Smooth muscle cell (in vitro differentiated cells): ENCODE measurements around the gene PNPLA1. TPM values are rescaled to one million over a fixed set of nuclear protein-coding genes. Genes with fewer than 3 reads are reported as not detected.
"Not testable (repeated sequence)": the region's sequence is repeated elsewhere in the genome, so short reads cannot be mapped to it uniquely, and the experiment has no call there.

Source experiments
- DNase-seq: peaks from one replicate; lab custom pipeline; 2025; ENCODE audit not compliant: unreplicated experiment; lab: John Stamatoyannopoulos, UW
- H2AFZ ChIP-seq: fragments of 200-600 bp; sonication (generic); 2 replicates; pipeline ENCODE4 v1.6.0; 2016; ENCODE audit warnings: antibody characterized with exemption, low read depth, mild to moderate bottlenecking
- H3F3A ChIP-seq: fragments of 200-600 bp; sonication (generic); 2 replicates; pipeline ENCODE4 v1.6.0; 2017; ENCODE audit warnings: antibody characterized with exemption, low read depth
- H3K27ac ChIP-seq: fragments of 200-600 bp; sonication (generic); 2 replicates; pipeline ENCODE4 v1.5.1; 2016; ENCODE audit warnings: low read depth, mild to moderate bottlenecking
- H3K27me3 ChIP-seq: fragments of 200-600 bp; sonication (generic); 2 replicates; pipeline ENCODE4 v1.6.1; 2016; ENCODE audit warnings: low read depth, mild to moderate bottlenecking
- H3K36me3 ChIP-seq: fragments of 200-600 bp; sonication (generic); 2 replicates; pipeline ENCODE4 v1.5.1; 2016; ENCODE audit warnings: low read depth
- H3K4me1 ChIP-seq: fragments of 200-600 bp; sonication (generic); 2 replicates; pipeline ENCODE4 v1.5.1; 2016; ENCODE audit warnings: low read depth
- H3K4me2 ChIP-seq: fragments of 200-600 bp; sonication (generic); 2 replicates; pipeline ENCODE4 v1.6.0; 2016; ENCODE audit warnings: mild to moderate bottlenecking
- H3K4me3 ChIP-seq: fragments of 200-600 bp; sonication (generic); 2 replicates; pipeline ENCODE4 v1.5.1; 2016; ENCODE audit warnings: mild to moderate bottlenecking
- H3K79me2 ChIP-seq: fragments of 200-600 bp; sonication (generic); 2 replicates; pipeline ENCODE4 v1.6.0; 2016; ENCODE audit warnings: low read depth, mild to moderate bottlenecking
- H3K9ac ChIP-seq: fragments of 200-600 bp; sonication (generic); 2 replicates; pipeline ENCODE4 v1.6.0; 2016; ENCODE audit warnings: low read depth
- H3K9me3 ChIP-seq: fragments of 200-600 bp; sonication (generic); replicated peaks from 2 replicates; pipeline ENCODE4 v1.5.1; 2016; ENCODE audit warnings: low read depth
- H4K20me1 ChIP-seq: fragments of 200-600 bp; sonication (generic); 2 replicates; pipeline ENCODE4 v1.6.0; 2016; ENCODE audit warnings: low read depth
- CTCF ChIP-seq: fragments of 200-600 bp; sonication (generic); IDR thresholded peaks from 2 replicates; pipeline ENCODE4 v1.5.1; 2017; ENCODE audit warnings: borderline replicate concordance, mild to moderate bottlenecking, antibody characterized with exemption; ENCODE audit not compliant: insufficient read depth, poor library complexity, severe bottlenecking
- WGBS: methylation state at CpG from one replicate; pipeline ENCODE4 v1.1.7; 2016; ENCODE audit warnings: low lambda C conversion rate; 5-methylcytosine and 5-hydroxymethylcytosine counted together
- polyA plus RNA-seq: library from polyadenylated mRNA; unstranded; fragments of >200 nt; fragmentation: Nextera tagmentation; extraction: Ambion mirVana; gene quantifications from 2 replicates; pipeline ENCODE4 v1.2.1, GENCODE V29; 2016
- total RNA-seq: library from RNA; depleted of rRNA; stranded (reverse); fragments of >200 nt; gene quantifications from 2 replicates; pipeline ENCODE4 v1.2.3, GENCODE V29; 2014

PNPLA1 gene
- total and polyA plus RNA-seq, 2 experiments from 2014 or later: not detected

GRCh38 chr6:36336208-36336710, 66.4 kb downstream of the PNPLA1 start:
- no peaks in the 10 kb centered on the region for H3K27me3 ChIP-seq
- no peak overlapping the region for H3K27ac ChIP-seq
- peaks cover 7% of the 10 kb centered on the region for H3F3A ChIP-seq
- no peaks in the 10 kb centered on the region for H3K79me2 ChIP-seq
- H3K9me3 ChIP-seq: no peaks in the 10 kb centered on the region
- 88% methylated on average over 5 of the region's 5 CpGs for WGBS
- TF ChIP-seq CTCF: no peak
- H4K20me1 ChIP-seq: no peaks in the 10 kb centered on the region
- H3K36me3 ChIP-seq: no peaks in the 10 kb centered on the region
- peak overlapping the region; percentile 30 for H3K4me3 ChIP-seq
- DNase-seq: no peak
- H3K9ac ChIP-seq: no peak overlapping the region
- H3K4me2 ChIP-seq: no peak overlapping the region
- no peak overlapping the region for H2AFZ ChIP-seq
- H3K4me1 ChIP-seq: peaks cover 6% of the 10 kb centered on the region

- H3K27me3 ChIP-seq: no peaks in the 10 kb centered on the region
- H2AFZ ChIP-seq: no peak within 1 kb of the TSS
- H3K9ac ChIP-seq: no peak within 1 kb of the TSS
- TF ChIP-seq CTCF: no peak
- whole genome bisulfite sequencing: 91% methylated on average over 3 of the region's 3 CpGs
- H3K27ac ChIP-seq: no peak within 1 kb of the TSS
- H3K4me1 ChIP-seq: peaks cover 6% of the 10 kb centered on the region
- H3K4me2 ChIP-seq: no peak within 1 kb of the TSS
- H3K36me3 ChIP-seq: no peaks in the 10 kb centered on the region
- H3K4me3 ChIP-seq: peak within 1 kb of the TSS; percentile 30
- H3F3A ChIP-seq: peaks cover 7% of the 10 kb centered on the region
- DNase-seq: no peak
- H3K79me2 ChIP-seq: no peaks in the 10 kb centered on the region
- no peaks in the 10 kb centered on the region for H3K9me3 ChIP-seq
- no peaks in the 10 kb centered on the region for H4K20me1 ChIP-seq
Measured at GRCh38 chr6:36336779-36337241, 67.0 kb downstream of the PNPLA1 start, which contains the start of gene BNIP5. Gene BNIP5 (minus strand): TSS chr6:36336888. CDS start chr6:36330690, 6,198 bp downstream.

- no peak for TF ChIP-seq CTCF
- H3K36me3 ChIP-seq: no peaks in the 10 kb centered on the region
- H3K4me2 ChIP-seq: no peak overlapping the region
- H3K9me3 ChIP-seq: no peaks in the 10 kb centered on the region
- 94% methylated on average over 1 of the region's 1 CpG for WGBS
- no peak overlapping the region for H2AFZ ChIP-seq
- H3K27me3 ChIP-seq: no peaks in the 10 kb centered on the region
- H3F3A ChIP-seq: peaks cover 7% of the 10 kb centered on the region
- H4K20me1 ChIP-seq: no peaks in the 10 kb centered on the region
- H3K4me3 ChIP-seq: no peak overlapping the region
- DNase-seq: no peak
- no peak overlapping the region for H3K27ac ChIP-seq
- H3K4me1 ChIP-seq: peaks cover 6% of the 10 kb centered on the region
- no peak overlapping the region for H3K9ac ChIP-seq
- no peaks in the 10 kb centered on the region for H3K79me2 ChIP-seq
Measured at GRCh38 chr6:36337814-36338213, 68.0 kb downstream of the PNPLA1 start.

GRCh38 chr6:36338223-36338622, 68.4 kb downstream of the PNPLA1 start:
- H3K36me3 ChIP-seq, H3K27ac ChIP-seq, H3K9ac ChIP-seq, DNase-seq, H3K27me3 ChIP-seq, H3K9me3 ChIP-seq, H4K20me1 ChIP-seq, H3K4me2 ChIP-seq, H2AFZ ChIP-seq, H3K79me2 ChIP-seq, H3K4me3 ChIP-seq, H3K4me1 ChIP-seq, H3F3A ChIP-seq: not testable (repeated sequence)
- 100% methylated on average over 1 of the region's 1 CpG for WGBS
